ENCODE data around the gene NUDT1.

- TF ChIP-seq POLR2A (IDR thresholded peaks at IDR 0.05; ENCODE audit: low read depth, low read length) (no peak), POLR2AphosphoS5 (IDR thresholded peaks at IDR 0.05; ENCODE audit: low read depth, low read length) (no peak), TAF1 (IDR thresholded peaks at IDR 0.05; ENCODE audit: low read depth, low read length) (no peak), SPI1 (IDR thresholded peaks at IDR 0.05; ENCODE audit: low read depth, low read length) (no peak)
Observed at GRCh38 chr7:2211926-2212325, 30.1 kb upstream of the NUDT1 start.

Data from GM12891 (cell line).